GM18499 (cell line): Measurements from ENCODE around the gene KANTR.

Experiments
- ATAC-seq: cut with Tn5 transposase; IDR thresholded peaks from one replicate; pipeline ENCODE4 v1.9.1; 2021; ENCODE audit warnings: moderate number of reproducible peaks; ENCODE audit not compliant: insufficient read depth, unreplicated experiment

The KANTR gene, protein sequence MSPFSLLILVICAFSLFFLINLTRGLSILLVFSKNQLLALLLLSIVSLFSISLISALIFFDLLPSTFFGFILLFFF

DNA sequence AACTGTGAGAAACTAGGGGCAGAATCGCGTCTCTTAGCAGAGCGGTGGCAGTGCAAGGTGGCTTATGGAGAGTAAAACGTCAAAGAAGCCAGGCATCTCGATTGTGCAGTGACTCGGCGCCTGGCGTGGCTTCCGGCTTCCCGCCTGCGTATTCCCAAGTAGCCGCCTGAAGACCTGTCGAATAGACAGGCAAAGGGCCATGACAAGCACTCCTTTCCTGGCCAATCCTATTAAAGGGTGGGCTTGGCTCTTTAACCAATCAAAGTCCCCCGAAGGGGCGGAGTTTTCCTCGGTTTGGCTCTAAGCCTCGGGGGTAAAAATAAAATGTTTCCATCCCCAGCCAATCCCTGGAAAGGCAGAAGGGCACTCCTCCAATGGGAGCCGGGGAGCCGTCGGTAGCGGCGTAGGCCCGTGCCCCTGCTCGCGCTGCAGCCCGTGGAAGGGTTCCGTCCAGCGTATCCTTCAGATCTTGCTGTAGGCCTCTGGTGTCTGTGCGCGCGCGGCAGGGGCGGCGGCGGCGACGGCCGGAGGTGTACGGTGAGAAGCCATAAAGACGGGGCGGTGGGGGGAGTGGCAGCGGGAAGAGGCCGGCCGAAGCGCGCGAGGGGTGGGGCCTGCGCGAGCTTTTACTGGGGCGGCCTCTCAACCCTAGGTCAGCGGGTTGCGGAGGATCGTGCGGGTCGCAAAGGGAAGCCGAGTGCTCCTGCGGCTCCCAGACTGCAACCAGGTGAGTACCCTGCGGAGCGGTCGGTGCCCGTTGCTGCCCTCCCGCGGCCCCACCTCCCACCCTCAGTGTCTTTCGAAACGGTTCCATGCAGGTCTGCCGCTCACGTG, at the start of gene KANTR:
Gene KANTR (plus strand): TSS at position 395 of the 834 bp plus-strand sequence. CDS start 30,131 bp downstream, outside the sequence.
- peak; percentile 49 for ATAC-seq

DNA sequence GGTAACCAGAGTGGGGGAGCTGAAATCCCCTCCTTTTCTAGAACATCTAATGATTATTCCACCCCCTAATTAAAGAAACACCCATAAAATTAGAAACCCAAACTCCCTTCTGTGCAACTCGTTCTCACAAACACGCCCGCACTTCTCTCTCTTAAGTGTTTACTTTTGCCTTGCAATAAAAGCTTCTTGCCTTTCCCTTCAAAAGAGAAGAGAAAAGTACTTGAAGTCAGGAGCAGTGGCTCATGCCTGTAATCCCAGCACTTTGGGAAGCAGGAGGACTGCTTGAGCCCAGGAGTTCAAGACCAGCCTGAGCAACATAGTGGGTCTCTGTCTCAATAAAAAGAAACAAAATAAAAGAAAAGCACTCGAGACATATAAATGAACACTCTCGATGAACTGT, 48.9 kb upstream of the KANTR start:
- ATAC-seq, result no peak

DNA sequence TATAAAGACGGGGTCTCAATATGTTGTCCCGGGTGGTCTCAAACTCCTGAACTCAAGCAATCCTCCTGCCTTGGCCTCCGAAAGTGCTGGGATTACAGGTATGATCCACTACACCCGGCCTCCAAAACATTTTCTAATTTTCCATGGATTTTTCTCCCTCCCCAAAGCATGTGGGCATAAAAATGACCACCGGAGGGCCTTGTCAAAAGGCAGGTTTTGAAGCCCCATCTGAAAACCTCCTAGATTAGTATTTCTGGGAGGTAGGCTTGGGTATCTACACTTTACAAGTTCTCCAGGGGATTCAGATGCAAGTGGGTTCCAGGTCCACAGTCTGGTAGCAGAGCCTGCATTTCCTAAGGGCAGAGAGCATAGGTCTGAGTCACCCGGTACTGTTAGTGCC, 46.7 kb upstream of the KANTR start:
- ATAC-seq, result no peak

DNA sequence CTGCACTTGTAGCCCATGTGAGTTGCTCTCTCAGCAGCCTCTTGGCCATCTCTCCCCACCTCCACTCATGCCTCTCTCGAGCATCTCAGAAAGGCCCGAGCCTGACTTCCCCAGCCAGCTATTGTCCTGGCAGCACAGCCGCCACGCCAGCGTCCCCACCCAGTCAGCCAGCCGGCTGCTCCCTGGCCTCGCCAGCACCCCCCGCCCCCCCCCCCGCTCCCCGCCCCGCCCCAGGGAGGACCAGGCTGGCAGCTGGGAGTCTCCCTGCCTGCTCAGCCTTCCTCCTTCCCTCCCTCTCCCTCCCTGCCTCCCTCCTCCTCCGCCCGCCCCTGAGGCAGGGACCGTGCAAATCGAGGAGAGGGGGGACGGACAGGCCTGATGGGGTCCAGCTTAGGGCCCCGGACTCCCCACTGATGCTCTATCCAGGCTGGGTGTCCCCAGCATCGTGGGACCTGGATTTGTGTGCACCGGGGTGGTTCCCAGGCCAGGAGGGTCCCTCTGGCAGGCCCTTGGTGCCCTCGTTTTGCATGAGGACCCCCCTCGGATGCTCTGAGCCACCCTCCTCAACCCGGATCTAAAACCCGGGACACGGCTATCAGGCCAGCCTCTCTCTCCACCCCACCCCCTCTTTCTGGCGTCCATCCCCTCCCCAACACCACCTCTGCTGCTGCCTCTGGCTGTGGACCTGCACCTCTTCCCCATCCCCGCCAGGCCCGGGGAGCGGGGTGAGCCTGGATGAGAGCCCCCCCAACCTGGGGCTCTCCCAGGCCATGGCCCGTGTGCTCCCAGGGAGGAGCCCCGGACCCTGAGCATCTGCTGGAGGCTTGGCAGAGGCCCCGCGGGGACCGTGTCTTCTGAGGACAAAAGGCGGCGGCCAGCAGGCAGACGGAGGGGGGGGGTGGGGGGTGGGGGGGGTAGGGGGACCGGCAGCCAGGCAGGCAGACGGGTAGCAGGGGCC, 45.5 kb upstream of the KANTR start, which contains the start of gene GPR173:
Gene GPR173 (plus strand): TSS at position 621 of the 958 bp plus-strand sequence. CDS start 27,833 bp downstream, outside the sequence.
- no peak for ATAC-seq

DNA sequence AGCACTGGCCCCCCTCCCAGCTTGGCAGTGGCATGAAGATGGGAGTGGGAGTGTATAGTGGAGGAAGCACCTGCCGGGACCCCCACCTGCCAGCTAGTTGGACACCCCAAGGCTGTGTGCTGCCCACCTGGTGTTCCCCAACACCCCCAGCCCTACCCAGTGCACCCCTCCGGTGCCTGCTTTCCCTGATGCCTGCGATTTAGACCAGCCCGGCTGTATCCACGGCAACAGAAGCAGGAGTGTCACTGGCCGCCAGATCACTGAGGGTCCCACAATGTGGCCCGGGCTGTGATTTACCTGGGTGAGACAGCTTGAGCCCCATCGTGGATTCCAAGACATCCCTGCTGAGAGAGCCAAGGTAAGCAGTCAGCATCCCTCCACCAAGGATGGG, 44.8 kb upstream of the KANTR start:
- no peak for ATAC-seq

DNA sequence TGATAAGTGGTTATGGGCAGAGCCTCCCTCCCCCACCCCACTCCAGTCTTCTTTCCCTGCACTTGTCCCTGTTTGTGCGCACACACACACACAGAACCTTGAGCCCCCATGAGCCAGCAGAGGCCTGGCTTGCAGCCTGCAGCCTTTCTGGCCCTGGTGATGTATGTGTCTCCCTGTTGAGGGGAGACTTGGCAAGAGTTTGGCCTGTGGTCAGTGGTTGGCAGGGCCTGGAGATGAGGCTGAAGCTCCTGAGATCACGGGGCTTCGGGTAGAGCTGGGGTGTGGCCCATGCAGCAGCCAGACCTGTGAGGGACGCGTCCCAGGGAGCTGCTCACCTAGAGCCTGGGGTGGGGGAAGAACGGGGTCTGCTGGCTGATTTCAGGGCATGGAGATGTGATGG, 43.1 kb upstream of the KANTR start:
- no peak for ATAC-seq

DNA sequence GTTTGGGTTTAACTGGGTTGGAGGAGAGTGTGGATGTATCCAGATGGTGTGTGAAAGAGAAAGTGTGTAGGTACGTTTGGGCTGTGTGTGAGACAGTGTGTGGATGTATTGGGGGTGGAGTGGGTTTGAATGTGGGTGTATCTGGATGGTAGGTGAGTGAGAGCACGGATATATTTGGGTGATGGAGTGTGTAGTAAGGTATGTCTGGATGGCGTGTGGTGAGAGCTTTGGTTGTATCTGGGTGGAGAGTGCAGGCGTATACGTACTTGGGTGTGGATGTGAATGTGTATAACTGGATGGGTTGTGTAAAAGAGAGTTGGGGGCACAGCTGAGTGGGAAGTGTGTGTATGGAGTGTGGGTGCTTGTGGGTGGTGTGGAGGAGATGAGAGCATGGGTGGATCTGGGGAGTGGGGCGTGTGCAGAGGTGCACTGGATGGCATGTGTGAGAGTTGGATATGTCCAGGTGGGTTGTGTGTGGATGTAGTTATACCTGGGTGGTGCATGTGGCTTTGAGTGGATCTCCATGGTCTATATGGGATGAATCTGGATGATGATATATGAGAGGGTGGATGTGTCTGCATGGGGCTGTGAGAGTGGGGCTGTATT, 38.6 kb upstream of the KANTR start:
- ATAC-seq, result no peak

DNA sequence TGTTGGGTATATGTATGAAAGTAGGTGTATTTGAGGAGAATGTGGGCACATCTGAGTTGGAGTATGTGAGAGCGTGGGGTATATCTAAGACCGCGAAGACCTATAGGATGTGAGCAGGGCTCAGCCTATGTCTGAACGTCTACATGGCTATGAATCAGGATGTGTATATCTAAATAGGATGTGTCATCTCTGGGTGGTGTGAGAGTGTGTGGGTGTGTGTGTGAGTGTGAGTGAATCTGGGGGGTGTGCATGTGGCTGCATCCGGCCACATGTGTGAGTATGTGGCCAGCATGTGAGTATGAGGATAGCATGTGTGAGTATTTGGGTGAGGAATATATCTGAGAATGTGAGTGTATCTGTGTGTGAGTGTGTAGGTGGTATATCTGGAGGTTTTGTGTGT, 37.6 kb upstream of the KANTR start:
- ATAC-seq, result no peak

DNA sequence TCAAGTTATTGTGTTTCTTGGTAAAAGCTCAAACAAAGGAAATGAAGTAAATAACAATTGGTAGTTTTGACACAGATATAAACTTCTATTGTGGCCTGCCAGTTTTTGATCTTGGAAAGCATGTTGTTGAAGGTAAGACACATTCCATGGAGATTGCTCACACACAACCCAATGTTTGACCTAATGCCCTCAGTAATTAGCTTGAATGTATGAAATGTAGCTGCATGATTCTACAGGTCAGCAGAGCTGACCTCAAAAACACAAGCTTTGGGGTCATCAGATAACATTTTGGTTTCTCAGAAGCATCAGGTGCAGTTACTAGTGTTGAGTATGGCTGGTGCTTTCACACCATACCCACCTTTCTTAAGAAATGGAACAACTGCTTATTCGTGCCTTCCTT, 28.8 kb upstream of the KANTR start:
- ATAC-seq, result no peak

DNA sequence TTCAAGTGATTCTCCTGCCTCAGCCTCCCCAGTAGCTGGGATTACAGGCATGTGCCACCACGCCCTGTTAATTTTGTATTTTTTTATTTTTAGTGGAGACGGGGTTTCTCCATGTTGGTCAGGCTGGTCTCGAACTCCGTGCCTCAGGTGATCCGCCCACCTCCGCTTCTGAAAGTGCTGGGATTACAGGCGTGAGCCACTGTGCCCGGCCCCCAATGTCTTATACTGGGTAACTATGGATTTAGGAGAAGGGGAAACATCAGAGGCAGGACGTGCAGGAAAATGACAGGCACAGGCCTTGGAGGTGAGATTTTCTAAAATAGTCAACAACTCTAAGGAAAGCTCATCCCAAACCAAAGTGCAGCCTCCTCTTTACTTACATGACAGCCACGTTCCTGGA, 22.9 kb upstream of the KANTR start:
- no peak for ATAC-seq

DNA sequence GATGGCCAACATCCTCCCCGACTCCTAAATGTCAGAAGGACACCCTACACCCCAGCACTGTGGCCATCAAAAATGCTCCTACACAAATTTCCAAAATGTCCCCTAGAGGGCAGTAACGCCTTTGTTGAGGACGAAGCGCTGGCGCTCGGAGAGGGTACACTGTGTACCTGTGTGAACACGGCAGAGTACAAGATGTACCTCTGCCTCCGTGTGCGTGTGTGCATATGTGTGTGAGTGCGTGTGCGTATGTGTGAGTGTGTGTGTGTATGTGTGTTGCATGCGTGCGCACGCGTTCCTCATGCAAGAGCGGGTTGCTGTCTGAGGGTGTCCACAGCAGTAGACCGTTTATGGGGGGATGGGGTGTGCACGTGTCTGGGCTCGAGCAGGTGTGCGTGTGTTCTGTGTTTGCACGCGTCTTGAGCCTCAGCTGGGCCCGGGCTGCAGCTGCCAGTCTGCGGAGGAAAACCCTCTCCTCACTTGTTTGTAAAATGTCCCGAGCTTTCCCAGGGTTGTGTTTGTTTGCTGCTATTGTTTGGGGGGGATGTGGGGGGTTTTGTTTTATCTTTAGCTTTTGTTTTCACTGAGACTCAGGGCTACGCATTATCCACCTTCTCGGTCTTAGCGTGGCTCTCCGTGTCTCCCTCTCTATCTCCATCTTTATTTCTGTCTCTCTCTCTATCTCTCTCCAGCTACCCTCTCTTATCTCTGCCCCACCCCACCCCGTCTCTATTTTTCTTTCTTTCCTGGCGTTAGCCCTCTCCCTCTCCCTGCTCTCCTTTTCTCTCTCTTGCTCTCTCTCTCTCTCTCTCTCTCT, 22.1 kb upstream of the KANTR start:
- peak; percentile 67 for ATAC-seq

DNA sequence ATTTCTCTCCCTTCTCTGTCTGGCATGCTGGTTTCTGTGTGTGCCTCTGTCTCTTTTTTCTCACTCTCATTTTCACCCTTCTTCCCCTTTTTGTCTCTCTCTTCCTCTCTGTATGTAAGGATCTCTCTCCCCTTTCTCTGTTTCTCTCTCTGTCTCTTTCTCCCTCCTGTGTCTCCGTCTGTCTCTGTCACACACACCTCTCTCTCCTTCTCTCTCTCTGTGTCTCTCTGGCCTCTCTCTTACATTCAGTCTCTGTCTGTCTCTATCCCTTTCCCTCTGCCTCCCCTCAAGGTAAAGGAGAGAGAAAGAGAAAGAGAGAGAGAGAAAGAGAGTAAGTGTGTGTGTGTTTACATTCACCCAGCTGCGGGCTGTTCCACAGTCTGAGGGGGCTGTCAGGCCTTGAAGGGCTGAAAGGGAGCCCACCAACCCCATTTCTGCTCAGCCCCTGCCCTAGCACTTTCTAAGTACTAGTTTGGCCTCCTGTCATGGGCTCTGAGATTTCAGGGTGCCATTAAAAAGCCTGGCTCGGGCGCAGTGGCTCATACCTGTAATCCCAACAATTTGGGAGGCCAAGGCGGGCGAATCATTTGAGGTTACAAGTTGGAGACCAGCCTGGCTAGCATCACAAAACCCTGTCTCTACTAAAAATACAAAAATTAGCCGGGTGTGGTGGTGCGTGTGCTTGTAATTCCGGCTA, 21.4 kb upstream of the KANTR start:
- ATAC-seq, result no peak

DNA sequence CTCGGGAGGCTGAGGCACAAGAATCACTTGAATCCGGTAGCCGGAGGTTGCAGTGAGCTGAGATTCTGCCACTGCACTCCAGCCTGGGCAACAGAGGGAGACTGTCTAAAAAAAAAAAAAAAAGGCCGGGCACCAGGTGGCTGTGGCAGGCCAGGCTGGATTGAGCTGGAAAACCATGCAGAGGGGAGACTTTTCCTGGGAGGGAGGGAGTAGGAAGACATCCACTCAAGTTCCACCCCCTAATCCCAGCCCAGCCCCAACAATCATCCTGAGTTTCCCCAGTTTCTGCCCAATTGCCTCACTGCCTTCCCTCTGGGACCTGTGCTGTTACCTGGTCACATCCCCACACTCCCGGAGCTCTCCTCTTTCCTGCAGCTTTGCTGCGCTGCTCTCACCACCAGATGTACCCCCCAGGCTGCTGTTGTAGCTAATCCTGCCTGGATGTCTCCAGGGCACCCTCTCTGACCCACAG, 20.8 kb upstream of the KANTR start:
- ATAC-seq, result no peak

DNA sequence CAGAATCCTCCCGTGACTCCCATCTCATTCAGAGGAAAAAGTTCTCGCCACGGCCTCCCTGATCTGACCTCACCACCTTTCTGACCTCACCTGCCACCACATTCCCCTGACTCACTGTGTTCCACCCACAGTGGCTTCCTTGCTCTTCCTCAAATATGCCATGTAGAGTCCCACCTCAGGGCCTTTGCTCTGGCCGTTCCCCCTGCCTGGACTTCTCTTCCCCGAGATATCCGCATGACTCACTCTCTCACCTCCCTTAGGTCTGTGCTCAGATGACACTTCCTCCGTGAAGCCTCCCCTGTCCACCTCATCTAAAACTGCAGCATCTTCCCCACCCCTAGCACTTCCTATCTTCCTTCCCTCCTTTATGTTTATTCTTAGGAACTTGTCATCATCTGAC, 18.9 kb upstream of the KANTR start:
- no peak for ATAC-seq

DNA sequence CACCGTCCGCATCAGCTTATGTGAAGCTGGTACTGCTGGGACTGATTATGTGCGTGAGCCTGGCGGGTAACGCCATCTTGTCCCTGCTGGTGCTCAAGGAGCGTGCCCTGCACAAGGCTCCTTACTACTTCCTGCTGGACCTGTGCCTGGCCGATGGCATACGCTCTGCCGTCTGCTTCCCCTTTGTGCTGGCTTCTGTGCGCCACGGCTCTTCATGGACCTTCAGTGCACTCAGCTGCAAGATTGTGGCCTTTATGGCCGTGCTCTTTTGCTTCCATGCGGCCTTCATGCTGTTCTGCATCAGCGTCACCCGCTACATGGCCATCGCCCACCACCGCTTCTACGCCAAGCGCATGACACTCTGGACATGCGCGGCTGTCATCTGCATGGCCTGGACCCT, 17.3 kb upstream of the KANTR start:
- no peak for ATAC-seq

DNA sequence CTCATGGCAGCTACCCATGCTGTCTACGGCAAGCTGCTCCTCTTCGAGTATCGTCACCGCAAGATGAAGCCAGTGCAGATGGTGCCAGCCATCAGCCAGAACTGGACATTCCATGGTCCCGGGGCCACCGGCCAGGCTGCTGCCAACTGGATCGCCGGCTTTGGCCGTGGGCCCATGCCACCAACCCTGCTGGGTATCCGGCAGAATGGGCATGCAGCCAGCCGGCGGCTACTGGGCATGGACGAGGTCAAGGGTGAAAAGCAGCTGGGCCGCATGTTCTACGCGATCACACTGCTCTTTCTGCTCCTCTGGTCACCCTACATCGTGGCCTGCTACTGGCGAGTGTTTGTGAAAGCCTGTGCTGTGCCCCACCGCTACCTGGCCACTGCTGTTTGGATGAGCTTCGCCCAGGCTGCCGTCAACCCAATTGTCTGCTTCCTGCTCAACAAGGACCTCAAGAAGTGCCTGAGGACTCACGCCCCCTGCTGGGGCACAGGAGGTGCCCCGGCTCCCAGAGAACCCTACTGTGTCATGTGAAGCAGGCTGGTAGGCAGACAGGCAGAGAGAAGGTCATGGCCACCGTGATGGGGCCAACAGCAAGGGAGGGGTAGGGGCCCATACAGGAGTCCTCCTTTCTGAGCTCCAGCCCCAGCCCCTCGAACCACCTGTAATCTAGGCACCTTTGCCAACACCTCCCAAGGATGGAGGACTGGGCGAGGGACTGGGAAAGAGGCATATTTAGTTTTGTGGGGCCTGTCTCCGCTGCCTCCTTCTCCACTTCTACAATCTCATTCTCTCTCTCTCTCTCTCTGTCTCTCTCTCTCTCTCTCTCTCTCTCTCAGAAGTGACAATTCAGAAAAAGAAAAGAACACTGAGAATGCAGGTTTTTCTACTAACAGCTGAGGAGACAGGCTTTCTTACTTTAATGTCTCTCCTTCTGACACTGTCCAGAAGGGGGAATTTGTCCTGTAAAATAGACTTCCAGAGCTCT, 16.4 kb upstream of the KANTR start:
- ATAC-seq, result no peak

DNA sequence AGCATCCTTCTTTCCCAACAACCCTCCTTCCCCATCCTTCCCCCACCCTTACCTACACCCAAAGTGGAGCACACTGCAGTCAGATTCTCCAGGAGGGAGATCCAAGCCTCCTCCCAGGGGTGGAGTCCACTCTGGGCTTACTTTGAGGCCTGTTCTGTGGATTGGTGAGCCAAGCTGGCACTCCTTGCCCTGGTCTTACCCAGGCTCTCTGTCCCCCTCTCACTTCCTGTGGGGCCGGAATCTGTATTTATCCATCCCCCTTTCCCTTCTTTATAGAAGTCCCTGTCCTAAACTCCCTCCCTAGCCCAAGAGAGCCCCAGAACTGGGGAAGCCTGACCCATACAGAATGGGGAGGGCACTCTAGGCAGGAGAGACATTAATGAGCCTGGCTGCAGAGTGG, 15.0 kb upstream of the KANTR start:
- no peak for ATAC-seq
